Heart right ventricle (tissue), 16 donors: Measurements from ENCODE around the gene DUSP1. TPM values are rescaled to one million over a fixed set of nuclear protein-coding genes. Genes with fewer than 3 reads are reported as not detected.

Experiments used
- ATAC-seq, 8 donors: fragments of 200-7000 bp; cut with Tn5 transposase; one replicate each; pipeline ENCODE4 v1.9.1; 2020; ENCODE audit warnings: mild to moderate bottlenecking in 8 of 8, moderate library complexity in 8 of 8, moderate number of reproducible peaks in 1 of 8
- DNase-seq, 2 donors: peaks; one replicate each; pipeline ENCODE4 v3.0.0-alpha.2; 2020
- H3K27ac ChIP-seq, 10 donors: fragments of 200-600 bp; sonication (generic) in 2 of 10; one replicate each; pipeline versions ENCODE4 v1.5.0 to v1.8.0; 2020 to 2022; ENCODE audit warnings: mild to moderate bottlenecking in 3 of 10
- H3K27me3 ChIP-seq, 7 donors: fragments of 200-600 bp; one replicate each; pipeline ENCODE4 v1.8.0; 2021 to 2022; ENCODE audit warnings: mild to moderate bottlenecking in 2 of 7
- H3K36me3 ChIP-seq, 9 donors: fragments of 200-600 bp; sonication (generic) in 1 of 9; one replicate each; pipeline versions ENCODE4 v1.5.0 to v1.8.0; 2020 to 2022; ENCODE audit warnings: mild to moderate bottlenecking in 2 of 9
- H3K4me1 ChIP-seq, 9 donors: fragments of 200-600 bp; sonication (generic) in 1 of 9; one replicate each; pipeline versions ENCODE4 v1.5.0 to v1.8.0; 2020 to 2022; ENCODE audit warnings: mild to moderate bottlenecking in 4 of 9
- H3K4me3 ChIP-seq, 10 donors: fragments of 200-600 bp; sonication (generic) in 2 of 10; one replicate each; pipeline versions ENCODE4 v1.5.0 to v1.8.0; 2020 to 2022; ENCODE audit warnings: mild to moderate bottlenecking in 7 of 10, moderate library complexity in 2 of 10
- H3K9me3 ChIP-seq, 11 donors: fragments of 200-600 bp in 10 of 11; sonication (generic) in 2 of 11; one replicate each; pipeline versions ENCODE4 v1.5.0 to v1.8.0; 2013 to 2022; ENCODE audit warnings: mild to moderate bottlenecking in 2 of 11, control low read depth in 1 of 11, moderate library complexity in 1 of 11
- CTCF ChIP-seq, 9 donors: fragments of 200-600 bp; sonication (generic) in 2 of 9; IDR thresholded peaks; one replicate each; pipeline versions ENCODE4 v1.5.0 to v1.8.0; 2021 to 2022; ENCODE audit warnings: antibody characterized with exemption in 9 of 9, mild to moderate bottlenecking in 5 of 9, moderate library complexity in 1 of 9
- WGBS, 2 donors: extraction: QIAGEN DNeasy Blood & Tissue Kit; methylation state at CpG; one replicate each; pipeline ENCODE4 v1.1.7; 2013; ENCODE audit warnings: inconsistent platforms in 1 of 2; 5-methylcytosine and 5-hydroxymethylcytosine counted together
- intact Hi-C, 10 donors: fragments of 100-400 bp; cut with DNase I; formaldehyde crosslinking; loops; one replicate each; pipeline versions ENCODE4 v1.11.1 to v1.14.2; 2022
- polyA plus RNA-seq, 2 donors: library from polyadenylated mRNA; stranded (reverse); fragments of 200-250 nt; gene quantifications; one replicate each; pipeline ENCODE4 v1.2.3, GENCODE V29; 2013
- total RNA-seq, 10 donors: library from RNA; stranded (reverse); fragmentation: NEBNext Ultra II Directional in 3 of 10; extraction: Animal tissue kit (Norgen Biotek cat#: 25700) in 3 of 10; gene quantifications; one replicate each; pipeline versions ENCODE4 v1.2.1 to v1.2.4, GENCODE V29; 2021 to 2023
- donor health status: Arrhythmogenic right ventricular cardiomyopathy.
- donor health status: ischemic (EF 13 %, LVEDD 7.1; RV severe dilation, severe dysfunction).
- donor health status: healthy with polysubstance abuse.
- donor health status: DM: no; HTN: yes; CAD: no.
- donor health status: DM: no; HTN: no; CAD: no.
- donor health status: ischemic (EF 25% LVEDD 6.9; RV normal size, moderate dysfunction).
- donor health status: ischemic (EF 25% LVEDD 5.7; RV mildly dilated, moderate dysfunction).
- donor health status: healthy.
- donor health status: DM: yes; HTN: yes; CAD: no.
- donor health status: Ischemic cardiomyopathy.
- donor health status: ischemic (EF 35%, LVEDD 5.7; RV mildly dilated, moderate dysfunction).
- donor health status: nonischemic (EF 11% LVEDD 7.7; RV severe dilation, severe dysfunction).
- donor health status: DM: yes; HTN: yes; CAD: no.
- donor health status: PGD.
- donor health status: ischemic (EF 29% LVEDD 5.4; RV normal size, mild dysfunction).
- donor health status: nonischemic (EF 23%, LVEDD 6.1; RV moderate dilation, normal function).

Gene DUSP1
- total and polyA plus RNA-seq, 12 donors = 33.3 to 215 (median 125) TPM

GRCh38 chr5:172800088-172800551 lies 29.1 kb upstream of the DUSP1 start:
- H3K9me3 ChIP-seq = no peaks in the 10 kb centered on the region
- WGBS, 2 donors = 85 to 87% methylated on average over 16 of the region's 16 CpGs
- H3K27ac ChIP-seq = peak overlapping the region in 7 of 10 donors; percentile 6 to 95 (median 37)
- no peaks in the 10 kb centered on the region for H3K27me3 ChIP-seq
- DNase-seq (peak; percentile 53 to 58), ATAC-seq (peak in 4 of 8 donors; percentile 5 to 32 (median 22))
- no peak overlapping the region for H3K4me3 ChIP-seq
- peaks cover 0 to 75% (median 10%) of the 10 kb centered on the region in 9 donors for H3K4me1 ChIP-seq
- no peaks in the 10 kb centered on the region for H3K36me3 ChIP-seq
- no peak for TF ChIP-seq CTCF (IDR thresholded peaks at IDR 0.05)
- intact Hi-C loops = no loop called here

DNA sequence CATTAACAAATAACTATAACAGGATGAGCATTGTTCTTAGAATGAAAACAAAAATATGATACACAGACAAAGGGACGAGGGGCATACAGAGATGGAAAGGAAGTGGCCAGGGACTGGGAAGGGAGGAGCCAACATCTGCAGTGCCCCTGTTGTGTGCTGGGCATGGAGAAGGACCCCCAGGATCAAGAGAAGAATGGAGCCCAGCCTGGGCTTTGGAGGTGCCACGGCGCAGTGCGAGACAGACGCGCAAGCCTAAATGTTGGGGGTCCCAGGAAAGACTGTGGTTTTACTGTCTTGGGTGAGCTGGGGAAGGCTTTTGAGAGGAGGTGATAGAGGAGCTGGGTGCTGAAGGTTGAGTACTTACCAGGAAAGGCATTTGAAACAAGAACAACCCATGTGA lies 28.4 kb upstream of the DUSP1 start:
- peaks cover 6 to 82% (median 17%) of the 10 kb centered on the region in 9 donors for H3K4me1 ChIP-seq
- intact Hi-C loops = loop anchor here in 1 of 10 donors (10.0 kb wide), 1 partner anchor 55 kb away; no protein-coding TSS in a partner anchor

GRCh38 chr5:172798422-172799215 lies 27.6 kb upstream of the DUSP1 start:
- DNase-seq (no peak), ATAC-seq (peak in 1 of 8 donors; percentile 11)
- Histone ChIP-seq H3K4me1 (peaks cover 6 to 90% (median 25%) of the 10 kb centered on the region in 9 donors), H3K27ac (peak overlapping the region in 6 of 10 donors; percentile 13 to 95 (median 42)), H3K36me3 (no peaks in the 10 kb centered on the region), H3K27me3 (no peaks in the 10 kb centered on the region), H3K9me3 (no peaks in the 10 kb centered on the region), H3K4me3 (no peak overlapping the region)
- intact Hi-C loops = loop anchor here in 1 of 10 donors (10.0 kb wide), 1 partner anchor 56 kb away; no protein-coding TSS in a partner anchor
- no peak for TF ChIP-seq CTCF (IDR thresholded peaks at IDR 0.05)
- WGBS, 2 donors = 87 to 92% methylated on average over 14 of the region's 14 CpGs

More for the DNA sequence above, 28.4 kb upstream of the DUSP1 start:
- Histone ChIP-seq H3K27ac (peak overlapping the region in 6 of 10 donors; percentile 20 to 95 (median 42)), H3K27me3 (no peaks in the 10 kb centered on the region), H3K4me3 (no peak overlapping the region), H3K9me3 (no peaks in the 10 kb centered on the region), H3K36me3 (no peaks in the 10 kb centered on the region)
- TF ChIP-seq CTCF (IDR thresholded peaks at IDR 0.05) = no peak
- ATAC-seq (no peak), DNase-seq (no peak)
- WGBS, 2 donors = 82 to 93% methylated on average over 6 of the region's 6 CpGs

DNA sequence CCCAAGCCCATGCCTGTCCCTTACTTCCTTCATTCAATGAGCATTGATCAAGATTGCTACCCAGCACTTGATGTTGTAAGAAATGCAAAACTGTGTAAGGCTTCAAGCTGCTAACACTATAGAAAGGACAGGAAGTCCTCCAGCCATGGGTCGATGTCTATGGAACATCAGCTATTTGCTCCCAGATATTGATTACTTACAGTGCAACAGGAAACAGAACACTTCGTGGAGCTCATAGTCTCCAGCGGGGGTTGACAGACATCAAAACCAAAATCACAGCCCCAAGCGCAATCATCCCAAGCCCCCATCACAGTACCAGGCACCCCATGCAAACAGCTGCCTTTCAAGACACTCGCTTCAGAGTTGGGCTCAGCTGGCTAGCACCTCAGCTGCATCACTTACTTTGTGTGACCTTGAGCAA lies 26.8 kb upstream of the DUSP1 start:
- H3K27ac ChIP-seq = peak overlapping the region in 6 of 10 donors; percentile 13 to 95 (median 42)
- no peak for DNase-seq
- no peaks in the 10 kb centered on the region for H3K9me3 ChIP-seq
- peaks cover 6 to 98% (median 25%) of the 10 kb centered on the region in 9 donors for H3K4me1 ChIP-seq
- no peaks in the 10 kb centered on the region for H3K36me3 ChIP-seq
- no peaks in the 10 kb centered on the region for H3K27me3 ChIP-seq
- WGBS, 2 donors = 74 to 77% methylated on average over 5 of the region's 5 CpGs
- intact Hi-C loops = loop anchor here in 1 of 10 donors (10.0 kb wide), 1 partner anchor 57 kb away; no protein-coding TSS in a partner anchor
- H3K4me3 ChIP-seq = no peak overlapping the region
- no peak for TF ChIP-seq CTCF (IDR thresholded peaks at IDR 0.05)
- ATAC-seq = no peak
